Measurements from ENCODE around the gene IRAK2.

Gene IRAK2

DNA sequence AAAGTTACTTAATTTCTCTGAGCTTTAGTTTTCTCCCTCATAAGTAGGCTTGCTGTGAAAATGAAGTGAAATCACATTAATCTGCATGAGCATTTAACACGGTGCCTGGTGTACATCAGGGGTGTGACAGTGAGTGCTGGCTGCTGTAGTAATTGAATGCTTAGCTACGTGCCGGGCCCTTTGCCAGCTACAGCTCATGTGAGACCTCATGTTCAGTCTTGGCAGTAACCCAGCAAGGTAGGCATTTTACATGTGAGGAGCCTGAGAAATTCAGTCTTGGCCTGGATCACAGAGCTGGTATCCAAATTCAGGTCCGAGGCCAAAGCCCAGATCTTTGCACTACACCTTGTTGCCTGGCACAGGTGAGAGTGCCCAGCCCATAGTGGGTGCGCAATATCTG is 118.9 kb downstream of the IRAK2 start:
- TF ChIP-seq POLR2AphosphoS5 (IDR thresholded peaks at IDR 0.05; ENCODE audit: low read depth, low read length) (no peak), FOXP2 (optimal IDR thresholded peaks at IDR 0.05; ENCODE audit: borderline replicate concordance, extremely low read depth, extremely low read length, insufficient read depth) (no peak), TAF1 (IDR thresholded peaks at IDR 0.05; ENCODE audit: borderline replicate concordance, insufficient read depth, low read length) (no peak), SIN3A (IDR thresholded peaks at IDR 0.05; ENCODE audit: borderline replicate concordance, insufficient read depth, low read length) (no peak)
- TF ChIP-seq, protein P1, sequence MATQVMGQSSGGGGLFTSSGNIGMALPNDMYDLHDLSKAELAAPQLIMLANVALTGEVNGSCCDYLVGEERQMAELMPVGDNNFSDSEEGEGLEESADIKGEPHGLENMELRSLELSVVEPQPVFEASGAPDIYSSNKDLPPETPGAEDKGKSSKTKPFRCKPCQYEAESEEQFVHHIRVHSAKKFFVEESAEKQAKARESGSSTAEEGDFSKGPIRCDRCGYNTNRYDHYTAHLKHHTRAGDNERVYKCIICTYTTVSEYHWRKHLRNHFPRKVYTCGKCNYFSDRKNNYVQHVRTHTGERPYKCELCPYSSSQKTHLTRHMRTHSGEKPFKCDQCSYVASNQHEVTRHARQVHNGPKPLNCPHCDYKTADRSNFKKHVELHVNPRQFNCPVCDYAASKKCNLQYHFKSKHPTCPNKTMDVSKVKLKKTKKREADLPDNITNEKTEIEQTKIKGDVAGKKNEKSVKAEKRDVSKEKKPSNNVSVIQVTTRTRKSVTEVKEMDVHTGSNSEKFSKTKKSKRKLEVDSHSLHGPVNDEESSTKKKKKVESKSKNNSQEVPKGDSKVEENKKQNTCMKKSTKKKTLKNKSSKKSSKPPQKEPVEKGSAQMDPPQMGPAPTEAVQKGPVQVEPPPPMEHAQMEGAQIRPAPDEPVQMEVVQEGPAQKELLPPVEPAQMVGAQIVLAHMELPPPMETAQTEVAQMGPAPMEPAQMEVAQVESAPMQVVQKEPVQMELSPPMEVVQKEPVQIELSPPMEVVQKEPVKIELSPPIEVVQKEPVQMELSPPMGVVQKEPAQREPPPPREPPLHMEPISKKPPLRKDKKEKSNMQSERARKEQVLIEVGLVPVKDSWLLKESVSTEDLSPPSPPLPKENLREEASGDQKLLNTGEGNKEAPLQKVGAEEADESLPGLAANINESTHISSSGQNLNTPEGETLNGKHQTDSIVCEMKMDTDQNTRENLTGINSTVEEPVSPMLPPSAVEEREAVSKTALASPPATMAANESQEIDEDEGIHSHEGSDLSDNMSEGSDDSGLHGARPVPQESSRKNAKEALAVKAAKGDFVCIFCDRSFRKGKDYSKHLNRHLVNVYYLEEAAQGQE (IDR thresholded peaks at IDR 0.05; ENCODE audit: insufficient read depth in 1 of 2, low read depth in 2 of 2, low read length in 2 of 2) = no peak

DNA sequence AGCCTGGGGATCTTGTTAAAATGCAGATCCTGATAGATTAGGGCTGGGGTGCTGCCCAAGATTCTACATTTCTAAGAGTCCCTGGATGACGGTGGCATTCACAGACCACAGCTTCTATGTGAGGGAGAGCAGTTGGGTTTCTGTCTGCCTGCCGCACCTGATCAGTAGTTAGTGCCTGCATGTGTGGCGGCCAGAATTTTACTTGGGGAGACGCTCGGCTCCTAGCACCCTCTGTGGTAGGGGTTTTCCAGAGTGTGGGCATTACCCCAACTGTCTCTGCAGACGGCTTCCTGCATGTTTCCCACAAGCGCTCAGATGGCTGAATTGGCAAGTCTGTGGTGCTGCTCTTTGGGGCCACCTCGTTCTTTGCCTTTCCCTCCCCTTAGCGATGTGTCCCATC is 119.8 kb downstream of the IRAK2 start:
- TF ChIP-seq POLR2AphosphoS5 (IDR thresholded peaks at IDR 0.05; ENCODE audit: low read depth, low read length) = no peak
- TF ChIP-seq TAF1 (IDR thresholded peaks at IDR 0.05; ENCODE audit: borderline replicate concordance, insufficient read depth, low read length) = no peak
- no peak for TF ChIP-seq FOXP2 (optimal IDR thresholded peaks at IDR 0.05; ENCODE audit: borderline replicate concordance, extremely low read depth, extremely low read length, insufficient read depth)
- TF ChIP-seq, protein P1 (IDR thresholded peaks at IDR 0.05; ENCODE audit: insufficient read depth in 1 of 2, low read depth in 2 of 2, low read length in 2 of 2) = no peak
- TF ChIP-seq SIN3A (IDR thresholded peaks at IDR 0.05; ENCODE audit: borderline replicate concordance, insufficient read depth, low read length) = no peak

DNA sequence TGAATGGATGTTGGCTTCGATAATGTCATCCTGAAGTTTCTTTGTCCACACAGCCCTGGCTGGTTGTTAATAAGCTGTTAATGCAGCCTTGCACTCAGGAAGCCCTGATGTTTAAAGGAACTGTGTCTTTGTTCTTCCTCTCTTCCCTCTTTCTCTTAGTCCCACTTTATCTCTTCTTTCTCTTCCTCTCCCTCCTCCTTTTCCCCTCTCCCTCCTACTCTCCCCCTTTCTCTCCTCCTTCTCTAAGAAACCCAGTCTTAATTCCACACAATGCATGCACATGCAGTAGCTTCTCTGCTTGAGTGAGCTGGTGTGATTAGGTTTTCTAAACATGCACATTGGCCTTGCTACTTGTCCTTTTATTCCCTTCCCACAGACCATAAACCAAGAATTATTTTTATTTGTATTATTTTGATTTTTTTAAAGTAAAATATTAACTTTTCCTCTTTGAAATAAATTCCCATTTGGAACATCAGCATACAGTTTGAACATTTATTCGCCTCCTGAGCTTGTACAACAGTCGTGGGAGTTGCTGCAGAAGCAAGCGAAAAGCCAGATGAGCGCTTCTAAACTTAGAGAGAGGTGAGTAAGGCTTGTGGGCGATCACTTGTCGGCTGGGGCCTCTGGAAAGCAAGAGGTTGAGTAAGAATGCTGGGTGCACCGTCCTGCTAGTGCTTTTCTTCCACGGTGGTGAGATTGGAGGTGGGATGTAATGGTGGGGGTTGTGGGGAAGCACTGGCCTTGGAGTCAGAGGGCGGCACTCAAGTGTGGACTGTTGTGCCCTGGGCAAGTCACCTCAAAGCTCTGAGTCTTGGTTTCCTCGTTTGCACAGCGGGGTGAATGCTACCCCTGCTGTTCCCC is 120.8 kb downstream of the IRAK2 start:
- TF ChIP-seq POLR2AphosphoS5 (IDR thresholded peaks at IDR 0.05; ENCODE audit: low read depth, low read length) = no peak
- no peak for TF ChIP-seq SIN3A (IDR thresholded peaks at IDR 0.05; ENCODE audit: borderline replicate concordance, insufficient read depth, low read length)
- TF ChIP-seq, protein P1 (IDR thresholded peaks at IDR 0.05; ENCODE audit: insufficient read depth in 1 of 2, low read depth in 2 of 2, low read length in 2 of 2) = no peak
- TF ChIP-seq TAF1 (IDR thresholded peaks at IDR 0.05; ENCODE audit: borderline replicate concordance, insufficient read depth, low read length) = no peak
- no peak for TF ChIP-seq FOXP2 (optimal IDR thresholded peaks at IDR 0.05; ENCODE audit: borderline replicate concordance, extremely low read depth, extremely low read length, insufficient read depth)

DNA sequence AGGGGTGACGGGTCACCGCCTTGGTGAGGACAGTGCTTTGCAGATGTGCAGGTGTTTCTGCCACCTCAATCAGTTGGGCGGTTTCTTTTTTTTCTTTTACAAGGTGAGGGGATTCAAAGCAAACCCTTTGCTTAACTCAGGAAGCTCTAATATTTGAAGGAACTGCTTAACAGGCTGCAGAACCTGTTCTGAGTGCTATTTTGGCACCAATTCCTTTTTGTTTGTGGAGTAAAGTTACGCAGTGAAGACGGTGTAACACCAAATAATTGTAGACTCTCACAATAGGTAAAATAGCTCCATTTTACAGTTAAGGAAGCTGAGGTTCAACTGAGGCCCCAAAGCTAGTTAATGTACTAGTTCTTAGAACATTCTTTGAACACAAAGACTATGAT is 121.4 kb downstream of the IRAK2 start:
- TF ChIP-seq TAF1 (IDR thresholded peaks at IDR 0.05; ENCODE audit: borderline replicate concordance, insufficient read depth, low read length) (no peak), POLR2AphosphoS5 (IDR thresholded peaks at IDR 0.05; ENCODE audit: low read depth, low read length) (no peak), SIN3A (IDR thresholded peaks at IDR 0.05; ENCODE audit: borderline replicate concordance, insufficient read depth, low read length) (no peak), FOXP2 (optimal IDR thresholded peaks at IDR 0.05; ENCODE audit: borderline replicate concordance, extremely low read depth, extremely low read length, insufficient read depth) (no peak)
- TF ChIP-seq, protein P1 (IDR thresholded peaks at IDR 0.05; ENCODE audit: insufficient read depth in 1 of 2, low read depth in 2 of 2, low read length in 2 of 2) = no peak
